NCI-H1930 (cell line): ENCODE data around the gene HLX.

Experiments
- DNase-seq, 2 experiments: peaks; one replicate each; lab custom pipeline; 2025; lab: John Stamatoyannopoulos, UW

HLX gene

GRCh38 chr1:220925707-220926106 lies 46.5 kb downstream of the HLX start:
- no peak for DNase-seq

- no peak for DNase-seq
Measured at GRCh38 chr1:220926146-220926545, 46.9 kb downstream of the HLX start.

GRCh38 chr1:220927442-220927841 lies 48.2 kb downstream of the HLX start:
- DNase-seq: no peak

GRCh38 chr1:220928320-220928719 lies 49.1 kb downstream of the HLX start:
- DNase-seq: no peak

- DNase-seq: no peak
Measured at GRCh38 chr1:220928725-220929300, 49.6 kb downstream of the HLX start.

- DNase-seq: no peak
Measured at GRCh38 chr1:220929304-220929703, 50.1 kb downstream of the HLX start.
